Fibroblast of the aortic adventitia (primary cell): ENCODE measurements around the gene RAN. TPM values are rescaled to one million over a fixed set of nuclear protein-coding genes. Genes with fewer than 3 reads are reported as not detected.
"Not testable (repeated sequence)": the region's sequence is repeated elsewhere in the genome, so short reads cannot be mapped to it uniquely, and the experiment has no call there.

Experiments
- DNase-seq: peaks from one replicate; pipeline ENCODE4 v3.0.0-alpha.2; 2010; ENCODE audit warnings: low read depth
- H3K4me3 ChIP-seq: 2 replicates; pipeline ENCODE4 v1.5.1; 2011; ENCODE audit warnings: low read depth, mild to moderate bottlenecking, control low read depth, low read length, moderate library complexity
- CTCF ChIP-seq: IDR thresholded peaks from 2 replicates; pipeline ENCODE4 v1.5.1; 2011; ENCODE audit warnings: mild to moderate bottlenecking, low read length, control low read depth, inconsistent platforms; ENCODE audit not compliant: insufficient read depth
- total RNA-seq: library from RNA; depleted of rRNA; stranded (reverse); fragments of >200 nt; gene quantifications from 2 replicates; pipeline ENCODE4 v1.2.3, GENCODE V29; 2012; ENCODE audit warnings: low replicate concordance

Gene RAN
- total RNA-seq, 1 donor: 564 TPM

- DNase-seq: no peak
- H3K4me3 ChIP-seq: no peak overlapping the region
- no peak for TF ChIP-seq CTCF
Measured at GRCh38 chr12:130850418-130851021, 21.3 kb upstream of the RAN start.

GRCh38 chr12:130856088-130856487 lies 15.8 kb upstream of the RAN start:
- no peak for DNase-seq
- no peak overlapping the region for H3K4me3 ChIP-seq
- no peak for TF ChIP-seq CTCF

GRCh38 chr12:130858084-130858483 lies 13.8 kb upstream of the RAN start:
- no peak for TF ChIP-seq CTCF
- DNase-seq: no peak
- no peak overlapping the region for H3K4me3 ChIP-seq

GRCh38 chr12:130859161-130859560 lies 12.7 kb upstream of the RAN start:
- TF ChIP-seq CTCF: no peak

DNA sequence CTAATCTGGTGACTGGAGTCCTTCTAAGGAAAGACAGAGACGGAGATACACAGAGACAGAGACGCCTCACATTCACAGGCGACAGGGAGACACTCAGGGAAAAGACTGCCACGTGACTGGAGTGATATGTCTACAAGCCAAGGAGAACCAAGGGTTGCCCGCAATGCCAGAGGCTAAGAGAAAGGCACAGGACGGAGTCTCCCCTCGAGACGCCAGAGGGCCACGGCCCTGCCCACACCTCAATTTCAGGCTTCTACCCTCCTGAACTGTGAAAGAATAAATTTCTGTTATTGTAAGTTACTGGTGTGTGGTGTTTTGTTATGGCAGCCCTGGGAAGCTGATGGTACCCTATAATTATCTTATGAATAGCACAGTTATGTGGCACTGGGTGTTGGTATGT lies 11.6 kb upstream of the RAN start:
- DNase-seq: no peak
- TF ChIP-seq CTCF: no peak
- no peak overlapping the region for H3K4me3 ChIP-seq

More at GRCh38 chr12:130859161-130859560, 12.7 kb upstream of the RAN start:
- no peak overlapping the region for H3K4me3 ChIP-seq
- no peak for DNase-seq

DNA sequence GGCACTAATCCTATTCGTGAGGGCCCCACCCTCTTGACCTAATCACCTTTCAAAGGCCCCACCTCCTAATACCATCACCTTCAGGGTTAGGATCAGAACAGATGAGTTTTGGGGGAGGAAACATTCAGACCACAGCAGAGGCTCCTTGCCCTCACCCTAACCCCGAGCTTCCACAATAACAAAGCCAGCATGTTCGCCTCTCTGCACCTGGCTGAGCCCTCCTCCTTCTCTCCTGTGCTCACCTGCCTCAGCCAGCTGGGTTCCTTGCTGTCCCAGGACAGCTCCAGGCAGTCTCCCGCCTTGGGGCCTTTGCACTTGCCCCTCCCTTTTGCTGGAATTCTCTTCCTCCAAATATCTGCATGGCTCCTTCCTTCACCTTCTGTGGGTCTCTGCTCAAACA lies 9.7 kb upstream of the RAN start:
- H3K4me3 ChIP-seq: no peak overlapping the region
- DNase-seq: no peak
- no peak for TF ChIP-seq CTCF

GRCh38 chr12:130862771-130863170 lies 9.1 kb upstream of the RAN start:
- DNase-seq, H3K4me3 ChIP-seq: not testable (repeated sequence)
